HEK293 (cell line): Measurements from ENCODE around the gene LMOD1.

Source experiments
- CTCF ChIA-PET: fragments of 350-600 bp; formaldehyde crosslinking; extraction: SDS; loops from one replicate; lab custom pipeline; 2021; ENCODE audit warnings: antibody characterized with exemption; lab: Yijun Ruan, JAX
- POLR2A ChIA-PET: fragments of 300-600 bp; formaldehyde crosslinking; extraction: SDS; loops from one replicate; lab custom pipeline; 2020; ENCODE audit warnings: antibody characterized with exemption, inconsistent platforms; lab: Yijun Ruan, JAX
- H3K27ac ChIP-seq: fragments of 200-500 bp; sonication (Bioruptor generic); 2 replicates; pipeline ENCODE4 v1.5.1; 2014; ENCODE audit warnings: low read depth, low read length, control low read depth, inconsistent platforms; ENCODE audit errors: extremely low read depth
- H3K36me3 ChIP-seq, 2 experiments: fragments of 200-500 bp in 1 of 2; sonication (Bioruptor generic) in 1 of 2; 1 replicate in 1 of 2; 2 replicates in 1 of 2; pipeline ENCODE4 v1.5.1; 2014 to 2017; ENCODE audit warnings: inconsistent platforms in 2 of 2, low read length in 2 of 2; ENCODE audit not compliant: control insufficient read depth in 2 of 2, insufficient read depth in 1 of 2
- H3K4me1 ChIP-seq: fragments of 200-500 bp; sonication (Bioruptor generic); 2 replicates; pipeline ENCODE4 v1.5.1; 2014; ENCODE audit warnings: mild to moderate bottlenecking, low read length, inconsistent platforms; ENCODE audit not compliant: control insufficient read depth, insufficient read depth
- H3K4me3 ChIP-seq: 2 replicates; pipeline ENCODE4 v1.5.1; 2011; ENCODE audit warnings: low read depth, mild to moderate bottlenecking, control low read depth, low read length, moderate library complexity
- H3K9me3 ChIP-seq: fragments of 200-500 bp; sonication (Bioruptor generic); 2 replicates; pipeline ENCODE4 v1.5.1; 2014; ENCODE audit warnings: low read depth, low read length, inconsistent platforms; ENCODE audit not compliant: control insufficient read depth, insufficient read depth
- AEBP2 ChIP-seq: fragments of 450-650 bp; formaldehyde crosslinking; IDR thresholded peaks from 2 replicates; pipeline ENCODE4 v1.5.1; 2016; ENCODE audit warnings: missing biosample characterization, missing genetic modification characterization, borderline replicate concordance
- BCL11B ChIP-seq: fragments of 450-650 bp; formaldehyde crosslinking; IDR thresholded peaks from 2 replicates; pipeline ENCODE4 v1.5.1; 2016; ENCODE audit warnings: low read depth, missing biosample characterization, missing genetic modification characterization
- GLI4 ChIP-seq: fragments of 450-650 bp; formaldehyde crosslinking; IDR thresholded peaks from 2 replicates; pipeline ENCODE4 v1.5.1; 2016; ENCODE audit warnings: missing biosample characterization, missing genetic modification characterization
- GLIS2 ChIP-seq: fragments of 450-650 bp; formaldehyde crosslinking; IDR thresholded peaks from 2 replicates; pipeline ENCODE4 v1.5.1; 2016; ENCODE audit warnings: missing biosample characterization, missing genetic modification characterization
- KLF8 ChIP-seq: fragments of 450-650 bp; formaldehyde crosslinking; IDR thresholded peaks from 2 replicates; pipeline ENCODE4 v1.5.1; 2016; ENCODE audit warnings: missing biosample characterization, missing genetic modification characterization
- MYNN ChIP-seq: fragments of 450-650 bp; formaldehyde crosslinking; IDR thresholded peaks from 2 replicates; pipeline ENCODE4 v1.5.1; 2016; ENCODE audit warnings: missing biosample characterization, missing genetic modification characterization, borderline replicate concordance
- PATZ1 ChIP-seq: fragments of 450-650 bp; formaldehyde crosslinking; IDR thresholded peaks from 2 replicates; pipeline ENCODE4 v1.5.1; 2016; ENCODE audit warnings: missing biosample characterization, missing genetic modification characterization
- REPIN1 ChIP-seq: fragments of 450-650 bp; formaldehyde crosslinking; IDR thresholded peaks from 2 replicates; pipeline ENCODE4 v1.5.1; 2017; ENCODE audit warnings: missing biosample characterization, missing genetic modification characterization, low read depth
- SALL2 ChIP-seq: fragments of 450-650 bp; formaldehyde crosslinking; IDR thresholded peaks from 2 replicates; pipeline ENCODE4 v1.5.0; 2017; ENCODE audit warnings: missing biosample characterization, mild to moderate bottlenecking, missing genetic modification characterization, borderline replicate concordance
- TCF7L2 ChIP-seq: IDR thresholded peaks from 2 replicates; pipeline ENCODE4 v1.6.1; 2011; ENCODE audit warnings: low read depth, mild to moderate bottlenecking, inconsistent platforms, low read length, moderate library complexity, borderline replicate concordance
- WT1 ChIP-seq: fragments of 450-650 bp; formaldehyde crosslinking; IDR thresholded peaks from 2 replicates; pipeline ENCODE4 v1.5.1; 2016; ENCODE audit warnings: missing biosample characterization, missing genetic modification characterization
- YY1 ChIP-seq: fragments of 450-650 bp; formaldehyde crosslinking; IDR thresholded peaks from 2 replicates; pipeline ENCODE4 v1.5.1; 2018; ENCODE audit warnings: missing biosample characterization, missing genetic modification characterization
- ZFHX2 ChIP-seq: fragments of 450-650 bp; formaldehyde crosslinking; conservative IDR thresholded peaks from 2 replicates; pipeline ENCODE4 v1.5.1; 2016; ENCODE audit warnings: missing biosample characterization, missing genetic modification characterization
- ZFP41 ChIP-seq: fragments of 450-650 bp; formaldehyde crosslinking; IDR thresholded peaks from 2 replicates; pipeline ENCODE4 v1.5.1; 2016; ENCODE audit warnings: missing biosample characterization, missing genetic modification characterization, borderline replicate concordance
- ZNF114 ChIP-seq: fragments of 450-650 bp; formaldehyde crosslinking; IDR thresholded peaks from 2 replicates; pipeline ENCODE4 v1.5.0; 2017; ENCODE audit warnings: missing biosample characterization, missing genetic modification characterization
- ZNF121 ChIP-seq: fragments of 450-650 bp; formaldehyde crosslinking; IDR thresholded peaks from 2 replicates; pipeline ENCODE4 v1.5.1; 2016; ENCODE audit warnings: missing biosample characterization, missing genetic modification characterization
- ZNF157 ChIP-seq: fragments of 450-650 bp; formaldehyde crosslinking; IDR thresholded peaks from 2 replicates; pipeline ENCODE4 v1.5.1; 2016; ENCODE audit warnings: missing biosample characterization, missing genetic modification characterization
- ZNF16 ChIP-seq: fragments of 450-650 bp; formaldehyde crosslinking; IDR thresholded peaks from 2 replicates; pipeline ENCODE4 v1.5.1; 2016; ENCODE audit warnings: low read depth, missing biosample characterization, missing genetic modification characterization
- ZNF239 ChIP-seq: fragments of 450-650 bp; formaldehyde crosslinking; IDR thresholded peaks from 2 replicates; pipeline ENCODE4 v1.5.1; 2016; ENCODE audit warnings: missing biosample characterization, missing genetic modification characterization
- ZNF510 ChIP-seq: fragments of 450-650 bp; formaldehyde crosslinking; IDR thresholded peaks from 2 replicates; pipeline ENCODE4 v1.5.1; 2018; ENCODE audit warnings: mild to moderate bottlenecking, missing genetic modification characterization, missing biosample characterization; ENCODE audit not compliant: insufficient replicate concordance
- ZNF521 ChIP-seq: fragments of 450-650 bp; formaldehyde crosslinking; IDR thresholded peaks from 2 replicates; pipeline ENCODE4 v1.5.1; 2017; ENCODE audit warnings: missing biosample characterization, mild to moderate bottlenecking, missing genetic modification characterization
- ZNF558 ChIP-seq: fragments of 450-650 bp; formaldehyde crosslinking; IDR thresholded peaks from 2 replicates; pipeline ENCODE4 v1.5.1; 2016; ENCODE audit warnings: missing biosample characterization, missing genetic modification characterization
- ZNF623 ChIP-seq: fragments of 450-650 bp; formaldehyde crosslinking; IDR thresholded peaks from 2 replicates; pipeline ENCODE4 v1.5.1; 2016; ENCODE audit warnings: missing biosample characterization, missing genetic modification characterization
- ZNF677 ChIP-seq: fragments of 450-650 bp; IDR thresholded peaks from 2 replicates; pipeline ENCODE4 v1.5.0; 2018; ENCODE audit warnings: missing biosample characterization, mild to moderate bottlenecking, missing genetic modification characterization, moderate library complexity
- ZNF707 ChIP-seq: fragments of 450-650 bp; formaldehyde crosslinking; IDR thresholded peaks from 2 replicates; pipeline ENCODE4 v1.5.1; 2016; ENCODE audit warnings: missing biosample characterization, missing genetic modification characterization
- ZNF776 ChIP-seq: fragments of 450-650 bp; formaldehyde crosslinking; IDR thresholded peaks from 2 replicates; pipeline ENCODE4 v1.5.0; 2017; ENCODE audit warnings: missing biosample characterization, missing genetic modification characterization, borderline replicate concordance
- ZNF830 ChIP-seq: fragments of 450-650 bp; IDR thresholded peaks from 2 replicates; pipeline ENCODE4 v1.5.0; 2018; ENCODE audit warnings: missing biosample characterization, missing genetic modification characterization, low read depth, mild to moderate bottlenecking, moderate library complexity
- TF ChIP-seq, protein P1 (sequence below): fragments of 450-650 bp; formaldehyde crosslinking; IDR thresholded peaks from 2 replicates; pipeline ENCODE4 v1.5.1; 2017; ENCODE audit warnings: missing biosample characterization, missing genetic modification characterization

LMOD1 gene

DNA sequence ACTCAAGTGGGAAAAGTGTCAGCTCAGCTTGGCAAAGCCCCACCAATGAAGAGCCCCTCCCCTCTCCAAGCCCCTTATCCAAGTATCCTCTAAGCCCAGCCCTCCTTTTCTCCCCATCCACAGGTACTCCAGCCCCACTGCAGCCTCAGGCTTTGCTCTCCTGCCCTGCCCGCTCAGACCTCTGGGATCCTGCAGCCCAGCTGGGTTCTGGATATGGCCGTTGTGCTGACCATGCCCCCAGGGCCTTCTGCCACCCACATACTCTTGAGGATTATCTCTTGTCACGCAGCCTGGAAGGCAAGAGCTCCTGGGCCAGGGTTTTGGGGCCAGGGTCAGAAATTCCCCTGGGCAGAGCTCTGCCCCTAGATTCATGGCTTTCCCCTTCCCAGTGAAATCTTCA lies 52.9 kb downstream of the LMOD1 start:
- CTCF ChIA-PET = interaction anchor here (0.6 to 8.5 kb wide), 5 partner anchors 11 to 80 kb away, joined by 3 to 204 read pairs (median 4); no protein-coding TSS in a partner anchor
- H3K9me3 ChIP-seq = no peaks in the 10 kb centered on the region

DNA sequence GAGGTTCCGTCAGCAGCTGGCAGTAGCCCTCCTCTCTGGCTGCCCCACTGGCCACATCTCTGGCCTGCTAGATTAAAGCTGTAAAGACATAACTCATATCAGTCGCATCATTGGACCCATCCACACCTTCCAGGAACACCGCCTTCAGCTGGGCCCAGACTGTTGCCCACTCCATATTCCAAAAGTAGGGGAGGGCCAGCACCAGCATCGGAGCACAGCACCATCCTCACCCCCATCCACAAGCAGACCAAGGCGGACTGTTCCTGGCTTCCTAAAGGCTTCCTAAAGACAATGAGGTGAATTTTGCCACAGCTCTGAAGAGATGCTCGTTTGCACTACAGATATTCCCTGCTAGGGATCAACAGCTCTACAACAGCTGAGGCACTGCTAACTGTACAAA lies 54.1 kb downstream of the LMOD1 start:
- H3K9me3 ChIP-seq = no peaks in the 10 kb centered on the region
- POLR2A ChIA-PET = interaction anchor here (0.8 to 1.3 kb wide), 2 partner anchors 12 to 60 kb away, joined by 3 to 8 read pairs; no protein-coding TSS in a partner anchor
- H3K4me3 ChIP-seq = no peak overlapping the region
- TF ChIP-seq ZNF830 (tag by site-specific recombination) (no peak), ZNF121 (no peak), ZNF776 (tag by site-specific recombination) (no peak), AEBP2 (tag by site-specific recombination) (no peak), PATZ1 (tag by site-specific recombination) (no peak), REPIN1 (tag by site-specific recombination) (no peak), BCL11B (no peak), ZNF16 (tag by site-specific recombination) (no peak), GLI4 (tag by site-specific recombination) (no peak), KLF8 (tag by site-specific recombination) (no peak), ZNF623 (tag by site-specific recombination) (no peak), YY1 (tag by site-specific recombination) (no peak), MYNN (tag by site-specific recombination) (no peak), ZNF239 (tag by site-specific recombination) (no peak)
- TF ChIP-seq, protein P1, sequence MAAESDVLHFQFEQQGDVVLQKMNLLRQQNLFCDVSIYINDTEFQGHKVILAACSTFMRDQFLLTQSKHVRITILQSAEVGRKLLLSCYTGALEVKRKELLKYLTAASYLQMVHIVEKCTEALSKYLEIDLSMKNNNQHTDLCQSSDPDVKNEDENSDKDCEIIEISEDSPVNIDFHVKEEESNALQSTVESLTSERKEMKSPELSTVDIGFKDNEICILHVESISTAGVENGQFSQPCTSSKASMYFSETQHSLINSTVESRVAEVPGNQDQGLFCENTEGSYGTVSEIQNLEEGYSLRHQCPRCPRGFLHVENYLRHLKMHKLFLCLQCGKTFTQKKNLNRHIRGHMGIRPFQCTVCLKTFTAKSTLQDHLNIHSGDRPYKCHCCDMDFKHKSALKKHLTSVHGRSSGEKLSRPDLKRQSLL (tag by site-specific recombination) = no peak
- CTCF ChIA-PET = interaction anchor here (0.6 to 8.5 kb wide), 5 partner anchors 10 to 226 kb away, joined by 3 to 204 read pairs (median 4); no protein-coding TSS in a partner anchor
- H3K4me1 ChIP-seq = no peaks in the 10 kb centered on the region
- H3K27ac ChIP-seq = no peak overlapping the region
- no peaks in the 10 kb centered on the region for H3K36me3 ChIP-seq

More for the DNA sequence above, 52.9 kb downstream of the LMOD1 start:
- H3K36me3 ChIP-seq = no peaks in the 10 kb centered on the region
- no peak for TF ChIP-seq ZNF558 (tag by site-specific recombination)
- no peaks in the 10 kb centered on the region for H3K4me1 ChIP-seq
- POLR2A ChIA-PET = interaction anchor here (1.3 kb wide), 1 partner anchor 11 kb away, joined by 3 read pairs; no protein-coding TSS in a partner anchor
- no peak overlapping the region for H3K27ac ChIP-seq
- no peak overlapping the region for H3K4me3 ChIP-seq

- Histone ChIP-seq H3K9me3 (no peaks in the 10 kb centered on the region), H3K4me1 (no peaks in the 10 kb centered on the region), H3K4me3 (no peak overlapping the region), H3K27ac (no peak overlapping the region), H3K36me3 (no peaks in the 10 kb centered on the region)
- no peak for TF ChIP-seq MYNN (tag by site-specific recombination)
- TF ChIP-seq ZNF707 (tag by site-specific recombination) = no peak
- TF ChIP-seq ZNF510 (tag by site-specific recombination) = no peak
- no peak for TF ChIP-seq SALL2 (tag by site-specific recombination)
- no peak for TF ChIP-seq GLIS2
- TF ChIP-seq ZNF521 (tag by site-specific recombination) = no peak
- TF ChIP-seq WT1 (tag by site-specific recombination) = no peak
- no peak for TF ChIP-seq ZNF677 (tag by site-specific recombination)
- no peak for TF ChIP-seq TCF7L2
- TF ChIP-seq ZFP41 (tag by site-specific recombination) = no peak
- no peak for TF ChIP-seq ZNF114 (tag by site-specific recombination)
- no peak for TF ChIP-seq ZFHX2
- no peak for TF ChIP-seq ZNF157 (tag by site-specific recombination)
- ChIA-PET CTCF (interaction anchor here (0.5 to 8.5 kb wide), 5 partner anchors 9 to 108 kb away, joined by 3 to 204 read pairs (median 4); no protein-coding TSS in a partner anchor), POLR2A (interaction anchor here (0.8 kb wide), 1 partner anchor 60 kb away, joined by 8 read pairs; no protein-coding TSS in a partner anchor)
Measured at GRCh38 chr1:201891451-201892045, 54.8 kb downstream of the LMOD1 start.
